Nephron progenitor cell (in vitro differentiated cells): ENCODE data around the gene CIITA.

Experiments used
- DNase-seq: peaks from one replicate; pipeline ENCODE4 v3.0.0; 2021
- H3K27ac Mint-ChIP-seq: 2 replicates; pipeline ENCODE4 v1.8.0; 2021; ENCODE audit warnings: mild to moderate bottlenecking, moderate library complexity, mixed read lengths
- H3K27me3 Mint-ChIP-seq: 2 replicates; pipeline ENCODE4 v1.8.0; 2021; ENCODE audit warnings: mild to moderate bottlenecking, low read depth, mixed read lengths; ENCODE audit not compliant: poor library complexity
- H3K36me3 Mint-ChIP-seq: 2 replicates; pipeline ENCODE4 v1.8.0; 2021; ENCODE audit warnings: low read depth, mixed read lengths
- H3K4me1 Mint-ChIP-seq: 2 replicates; pipeline ENCODE4 v1.8.0; 2021; ENCODE audit warnings: mixed read lengths
- H3K4me3 Mint-ChIP-seq: 2 replicates; pipeline ENCODE4 v1.8.0; 2021; ENCODE audit warnings: mild to moderate bottlenecking, moderate library complexity, mixed read lengths
- H3K9me3 Mint-ChIP-seq: 2 replicates; pipeline ENCODE4 v1.8.0; 2021; ENCODE audit warnings: mild to moderate bottlenecking, moderate library complexity, mixed read lengths
- CTCF ChIP-seq: fragments of 200-600 bp; sonication (generic); IDR thresholded peaks from 2 replicates; pipeline ENCODE4 v1.5.0; 2021; ENCODE audit warnings: antibody characterized with exemption

The CIITA gene

GRCh38 chr16:10847176-10847575, 29.8 kb upstream of the CIITA start:
- Mint-ChIP-seq H3K4me3 (no peak overlapping the region), H3K4me1 (no peaks in the 10 kb centered on the region), H3K9me3 (no peaks in the 10 kb centered on the region), H3K27me3 (peaks cover 15% of the 10 kb centered on the region), H3K27ac (no peak overlapping the region), H3K36me3 (no peaks in the 10 kb centered on the region)
- DNase-seq, result no peak
- TF ChIP-seq CTCF, result no peak

GRCh38 chr16:10849736-10850477, 27.1 kb upstream of the CIITA start:
- no peak for TF ChIP-seq CTCF
- Mint-ChIP-seq H3K27ac (no peak overlapping the region), H3K27me3 (peaks cover 7% of the 10 kb centered on the region), H3K4me1 (no peaks in the 10 kb centered on the region), H3K4me3 (no peak overlapping the region), H3K36me3 (no peaks in the 10 kb centered on the region), H3K9me3 (no peaks in the 10 kb centered on the region)
- DNase-seq, result no peak

- H3K4me3 Mint-ChIP-seq, result no peak overlapping the region
- no peak for DNase-seq
- no peak for TF ChIP-seq CTCF
- H3K36me3 Mint-ChIP-seq, result no peaks in the 10 kb centered on the region
- H3K9me3 Mint-ChIP-seq, result no peaks in the 10 kb centered on the region
- no peaks in the 10 kb centered on the region for H3K4me1 Mint-ChIP-seq
- no peak overlapping the region for H3K27ac Mint-ChIP-seq
- peaks cover 7% of the 10 kb centered on the region for H3K27me3 Mint-ChIP-seq
Measured at GRCh38 chr16:10850478-10850850, 26.5 kb upstream of the CIITA start.

- no peaks in the 10 kb centered on the region for H3K9me3 Mint-ChIP-seq
- no peaks in the 10 kb centered on the region for H3K36me3 Mint-ChIP-seq
- no peak for DNase-seq
- H3K4me3 Mint-ChIP-seq, result no peak overlapping the region
- no peaks in the 10 kb centered on the region for H3K4me1 Mint-ChIP-seq
- H3K27ac Mint-ChIP-seq, result no peak overlapping the region
- no peak for TF ChIP-seq CTCF
- H3K27me3 Mint-ChIP-seq, result peaks cover 11% of the 10 kb centered on the region
Measured at GRCh38 chr16:10851512-10851911, 25.5 kb upstream of the CIITA start.

- Mint-ChIP-seq H3K36me3 (no peaks in the 10 kb centered on the region), H3K4me1 (no peaks in the 10 kb centered on the region), H3K9me3 (no peaks in the 10 kb centered on the region), H3K27ac (no peak overlapping the region), H3K27me3 (peaks cover 8% of the 10 kb centered on the region), H3K4me3 (no peak overlapping the region)
- no peak for DNase-seq
- no peak for TF ChIP-seq CTCF
Measured at GRCh38 chr16:10852286-10852685, 24.7 kb upstream of the CIITA start.

- Mint-ChIP-seq H3K4me3 (no peak overlapping the region), H3K27ac (no peak overlapping the region), H3K4me1 (no peaks in the 10 kb centered on the region)
Measured at GRCh38 chr16:10852948-10853347, 24.1 kb upstream of the CIITA start.

More at GRCh38 chr16:10852948-10853347, 24.1 kb upstream of the CIITA start:
- Mint-ChIP-seq H3K27me3 (peaks cover 8% of the 10 kb centered on the region), H3K36me3 (no peaks in the 10 kb centered on the region), H3K9me3 (no peaks in the 10 kb centered on the region)
- no peak for TF ChIP-seq CTCF
- DNase-seq, result no peak
